Measurements from ENCODE around the gene RPN1. TPM values are rescaled to one million over a fixed set of nuclear protein-coding genes. Genes with fewer than 3 reads are reported as not detected.

Gene RPN1
- total and polyA plus RNA-seq, 2 of the 8 experiments (the other 6 are each of a cell fraction or from before 2014, with no cell fraction given) = 165 to 211 TPM

DNA sequence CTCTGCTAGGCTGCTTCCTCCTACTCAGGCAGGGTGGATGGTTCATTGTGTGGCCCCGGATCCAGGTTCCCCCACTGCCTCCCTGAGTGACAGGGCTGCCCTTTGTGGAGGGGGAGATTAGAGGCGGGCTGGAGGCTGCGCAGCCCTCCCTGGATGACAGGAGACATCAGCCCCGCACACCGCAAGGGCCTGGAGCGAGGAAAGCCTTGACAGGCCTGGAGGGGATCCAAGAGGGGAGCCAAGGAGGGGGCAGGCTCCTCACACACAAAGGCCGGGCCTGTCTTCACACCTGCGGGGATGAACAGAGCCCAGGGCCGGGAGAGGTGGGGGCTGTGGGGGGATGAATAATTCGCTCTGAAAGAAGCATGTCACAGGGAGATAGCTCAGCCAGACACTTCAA, 72.9 kb downstream of the RPN1 start:
- Histone ChIP-seq H3K4me2 (ENCODE audit: insufficient read depth in 1 of 2, low read depth in 2 of 2, low read length in 2 of 2) (no peak overlapping the region), H2BK12ac (ENCODE audit: low read depth, low read length) (no peak overlapping the region), H2AK5ac (ENCODE audit: low read depth, low read length) (no peak overlapping the region), H3K79me2 (ENCODE audit: control insufficient read depth in 1 of 2, insufficient read depth in 2 of 2, low read length in 2 of 2) (no peaks in the 10 kb centered on the region), H3K4me1 (replicated peaks in 1 of 4; ENCODE audit: control insufficient read depth in 3 of 4, insufficient read depth in 4 of 4, low read length in 3 of 4) (peaks cover 0 to 7% (median 2%) of the 10 kb centered on the region in 4 experiments; a peak in 3 of 7 replicates), H3K4me3 (ENCODE audit: extremely low read depth in 1 of 4, insufficient read depth in 2 of 4, low read depth in 3 of 4, low read length in 4 of 4) (no peak overlapping the region), H2BK20ac (ENCODE audit: low read length) (no peak overlapping the region), H3K23ac (ENCODE audit: insufficient read length) (no peak overlapping the region), H3K56ac (replicated peaks; ENCODE audit: insufficient read length, low read depth, low read length) (no peak overlapping the region), H2BK15ac (ENCODE audit: low read length) (no peak overlapping the region), H4K8ac (ENCODE audit: extremely low read depth, insufficient read depth, low read length) (no peak overlapping the region; the same call in 1 of the 2 replicates), H4K91ac (replicated peaks; ENCODE audit: insufficient read length, low read length) (peak overlapping the region; percentile 38), H2AFZ (ENCODE audit: low read length) (no peak overlapping the region), H3K4ac (replicated peaks; ENCODE audit: insufficient read length, low read depth, low read length) (no peak overlapping the region), H3K79me1 (ENCODE audit: low read depth, low read length) (no peaks in the 10 kb centered on the region), H4K20me1 (replicated peaks in 1 of 2; ENCODE audit: control insufficient read depth in 1 of 2, insufficient read depth in 2 of 2, low read length in 2 of 2) (no peaks in the 10 kb centered on the region), H3K23me2 (ENCODE audit: low read depth, low read length) (no peaks in the 10 kb centered on the region; the same call in 1 of the 2 replicates), H3K27me3 (replicated peaks in 1 of 4; ENCODE audit: control insufficient read depth in 3 of 4, extremely low read depth in 1 of 4, insufficient read depth in 3 of 4, low read length in 3 of 4) (peaks cover 0 to under 1% (median 0%) of the 10 kb centered on the region in 4 experiments; a peak in 2 of 7 replicates), H3K36me3 (ENCODE audit: control insufficient read depth in 2 of 4, insufficient read depth in 4 of 4, low read length in 3 of 4) (no peaks in the 10 kb centered on the region), H4K5ac (ENCODE audit: insufficient read length, low read depth, low read length) (no peak overlapping the region), H2BK5ac (ENCODE audit: low read depth, low read length) (no peak overlapping the region), H3K9ac (replicated peaks in 1 of 4; ENCODE audit: extremely low read depth in 1 of 4, low read depth in 3 of 4, low read length in 3 of 4) (no peak overlapping the region), H3K18ac (ENCODE audit: extremely low read depth, low read length) (peak overlapping the region; percentile 32), H3K14ac (ENCODE audit: insufficient read length) (no peak overlapping the region), H2BK120ac (replicated peaks; ENCODE audit: low read depth, low read length) (no peak overlapping the region), H3K27ac (ENCODE audit: low read depth, low read length) (no peak overlapping the region), H3K9me3 (ENCODE audit: insufficient read depth in 2 of 2, low read depth in 1 of 2, low read length in 1 of 2) (peaks cover 4 to 6% of the 10 kb centered on the region in 2 experiments; a peak in 3 of 4 replicates)
- 80% methylated on average over 10 of the region's 10 CpGs; no CpG with 5 or more reads in 1 of the 2 experiments for WGBS, 2 experiments (ENCODE audit: extremely low coverage in 1 of 2, insufficient coverage in 1 of 2, insufficient read length in 1 of 2, insufficient replicate concordance in 2 of 2, low coverage in 1 of 2, low lambda C conversion rate in 2 of 2, missing lambda C conversion rate in 1 of 2)
- no peak for DNase-seq (ENCODE audit: low read depth in 1 of 2, low spot score in 2 of 2)
- ChIA-PET POLR2A (ENCODE audit: partially characterized antibody) (interaction anchor here (1.1 kb wide), 1 partner anchor 145 kb away, joined by 3 read pairs; no protein-coding TSS in a partner anchor), CTCF (ENCODE audit: partially characterized antibody) (interaction anchor here (0.9 to 14.5 kb wide), 5 partner anchors 11 to 74 kb away, joined by 3 to 182 read pairs (median 3); no protein-coding TSS in a partner anchor)
- no peak for FAIRE-seq
- TF ChIP-seq TBP (IDR thresholded peaks at IDR 0.05; ENCODE audit: low read depth, low read length) = no peak
